Measurements from ENCODE around the gene EDIL3.

EDIL3 gene

GRCh38 chr5:84130006-84130580 is 254.6 kb downstream of the EDIL3 start:
- Histone ChIP-seq H3K4me1 (ENCODE audit: control insufficient read depth, low read length) (no peaks in the 10 kb centered on the region), H3K9me2 (replicated peaks; ENCODE audit: control insufficient read depth, low read length) (no peaks in the 10 kb centered on the region)

GRCh38 chr5:84125216-84125615 is 259.5 kb downstream of the EDIL3 start:
- no peaks in the 10 kb centered on the region for H3F3A ChIP-seq (ENCODE audit: control insufficient read depth, insufficient read depth)

More at GRCh38 chr5:84130006-84130580, 254.6 kb downstream of the EDIL3 start:
- H3K79me2 ChIP-seq (ENCODE audit: control insufficient read depth, low read length), result no peaks in the 10 kb centered on the region
- H3K4me3 ChIP-seq (ENCODE audit: low read length), result no peak overlapping the region
- TF ChIP-seq EZH2phosphoT487 (IDR thresholded peaks at IDR 0.05; ENCODE audit: borderline replicate concordance, low read length) (no peak), CTCF (IDR thresholded peaks at IDR 0.05; ENCODE audit: low read depth, low read length, poor library complexity, severe bottlenecking) (no peak)
- H4K20me1 ChIP-seq (ENCODE audit: control insufficient read depth, insufficient read depth, low read depth, low read length), result no peaks in the 10 kb centered on the region
- no peaks in the 10 kb centered on the region for H3F3A ChIP-seq (ENCODE audit: control insufficient read depth, insufficient read depth)
- H3K9me3 ChIP-seq (ENCODE audit: control insufficient read depth, insufficient read depth, low read length), result no peaks in the 10 kb centered on the region
- H3K36me3 ChIP-seq (ENCODE audit: control insufficient read depth, low read length), result no peaks in the 10 kb centered on the region
- no peaks in the 10 kb centered on the region for H3K27me3 ChIP-seq (ENCODE audit: control insufficient read depth, low read length)
- no peak overlapping the region for H3K4me2 ChIP-seq (ENCODE audit: low read length)
- H3K27ac ChIP-seq (ENCODE audit: low read depth, low read length), result no peak overlapping the region

GRCh38 chr5:84119252-84119651 is 265.4 kb downstream of the EDIL3 start:
- no peaks in the 10 kb centered on the region for H3K79me2 ChIP-seq (ENCODE audit: control insufficient read depth, low read length)
- no peak overlapping the region for H3K4me2 ChIP-seq (ENCODE audit: low read length)
- H4K20me1 ChIP-seq (ENCODE audit: control insufficient read depth, insufficient read depth, low read depth, low read length), result no peaks in the 10 kb centered on the region
- H3F3A ChIP-seq (ENCODE audit: control insufficient read depth, insufficient read depth), result no peaks in the 10 kb centered on the region
- H3K27me3 ChIP-seq (ENCODE audit: control insufficient read depth, low read length), result no peaks in the 10 kb centered on the region
- H3K27ac ChIP-seq (ENCODE audit: low read depth, low read length), result no peak overlapping the region
- H3K4me3 ChIP-seq (ENCODE audit: low read length), result no peak overlapping the region
- TF ChIP-seq CTCF (IDR thresholded peaks at IDR 0.05; ENCODE audit: low read depth, low read length, poor library complexity, severe bottlenecking), result no peak
- no peak for TF ChIP-seq EZH2phosphoT487 (IDR thresholded peaks at IDR 0.05; ENCODE audit: borderline replicate concordance, low read length)
- H3K9me3 ChIP-seq (ENCODE audit: control insufficient read depth, insufficient read depth, low read length), result no peaks in the 10 kb centered on the region
- H3K4me1 ChIP-seq (ENCODE audit: control insufficient read depth, low read length), result no peaks in the 10 kb centered on the region
- no peaks in the 10 kb centered on the region for H3K36me3 ChIP-seq (ENCODE audit: control insufficient read depth, low read length)
- H3K9me2 ChIP-seq (replicated peaks; ENCODE audit: control insufficient read depth, low read length), result no peaks in the 10 kb centered on the region

More at GRCh38 chr5:84125216-84125615, 259.5 kb downstream of the EDIL3 start:
- TF ChIP-seq EZH2phosphoT487 (IDR thresholded peaks at IDR 0.05; ENCODE audit: borderline replicate concordance, low read length) (no peak), CTCF (IDR thresholded peaks at IDR 0.05; ENCODE audit: low read depth, low read length, poor library complexity, severe bottlenecking) (no peak)
- Histone ChIP-seq H3K4me2 (ENCODE audit: low read length) (no peak overlapping the region), H3K4me3 (ENCODE audit: low read length) (no peak overlapping the region), H3K27me3 (ENCODE audit: control insufficient read depth, low read length) (no peaks in the 10 kb centered on the region), H3K79me2 (ENCODE audit: control insufficient read depth, low read length) (no peaks in the 10 kb centered on the region), H3K36me3 (ENCODE audit: control insufficient read depth, low read length) (no peaks in the 10 kb centered on the region), H3K9me3 (ENCODE audit: control insufficient read depth, insufficient read depth, low read length) (no peaks in the 10 kb centered on the region), H4K20me1 (ENCODE audit: control insufficient read depth, insufficient read depth, low read depth, low read length) (no peaks in the 10 kb centered on the region), H3K27ac (ENCODE audit: low read depth, low read length) (no peak overlapping the region), H3K9me2 (replicated peaks; ENCODE audit: control insufficient read depth, low read length) (no peaks in the 10 kb centered on the region), H3K4me1 (ENCODE audit: control insufficient read depth, low read length) (no peaks in the 10 kb centered on the region)

Measured in DOHH2 (cell line).